HAP-1 (cell line): ENCODE data around the gene CDH13.

Experiments
- DNase-seq, 2 experiments: peaks; one replicate each; pipeline ENCODE4 v3.0.0-alpha.2; 2016 to 2020; ENCODE audit warnings: low spot score in 2 of 2
- H3K27me3 ChIP-seq: fragments of 250-450 bp; sonication (Bioruptor Pico); 2 replicates; pipeline ENCODE4 v1.5.1; 2020; ENCODE audit warnings: low read depth, mild to moderate bottlenecking, moderate library complexity
- H3K36me3 ChIP-seq: fragments of 250-450 bp; sonication (Bioruptor Pico); replicated peaks from 2 replicates; pipeline ENCODE4 v1.5.1; 2020; ENCODE audit warnings: mild to moderate bottlenecking
- H3K4me1 ChIP-seq: fragments of 250-450 bp; sonication (Bioruptor Pico); 2 replicates; pipeline ENCODE4 v1.5.1; 2020; ENCODE audit warnings: mild to moderate bottlenecking
- H3K4me3 ChIP-seq: fragments of 250-450 bp; sonication (Bioruptor Pico); 2 replicates; pipeline ENCODE4 v1.5.1; 2020; ENCODE audit warnings: mild to moderate bottlenecking, moderate library complexity
- H3K9me3 ChIP-seq: fragments of 250-450 bp; sonication (Bioruptor Pico); 2 replicates; pipeline ENCODE4 v1.5.1; 2020; ENCODE audit warnings: mild to moderate bottlenecking, moderate library complexity
- in situ Hi-C: fragments of 300-500 bp; cut with MboI; formaldehyde crosslinking; loops from 3 replicates; pipeline ENCODE4 v1.14.3; 2020; ENCODE audit warnings: low sequenced_read_pairs, inconsistent platforms, mixed read lengths

The CDH13 gene

GRCh38 chr16:82832821-82833220, 206.1 kb downstream of the CDH13 start:
- no peak overlapping the region for H3K4me3 ChIP-seq
- H3K27me3 ChIP-seq: no peaks in the 10 kb centered on the region
- no peaks in the 10 kb centered on the region for H3K36me3 ChIP-seq
- no peaks in the 10 kb centered on the region for H3K9me3 ChIP-seq
- in situ Hi-C loops: no loop called here
- DNase-seq: no peak
- no peaks in the 10 kb centered on the region for H3K4me1 ChIP-seq

GRCh38 chr16:82833378-82833993, 206.7 kb downstream of the CDH13 start:
- H3K27me3 ChIP-seq: no peaks in the 10 kb centered on the region
- no peaks in the 10 kb centered on the region for H3K9me3 ChIP-seq
- in situ Hi-C loops: no loop called here
- H3K36me3 ChIP-seq: no peaks in the 10 kb centered on the region
- no peak overlapping the region for H3K4me3 ChIP-seq
- no peaks in the 10 kb centered on the region for H3K4me1 ChIP-seq
- no peak for DNase-seq

DNA sequence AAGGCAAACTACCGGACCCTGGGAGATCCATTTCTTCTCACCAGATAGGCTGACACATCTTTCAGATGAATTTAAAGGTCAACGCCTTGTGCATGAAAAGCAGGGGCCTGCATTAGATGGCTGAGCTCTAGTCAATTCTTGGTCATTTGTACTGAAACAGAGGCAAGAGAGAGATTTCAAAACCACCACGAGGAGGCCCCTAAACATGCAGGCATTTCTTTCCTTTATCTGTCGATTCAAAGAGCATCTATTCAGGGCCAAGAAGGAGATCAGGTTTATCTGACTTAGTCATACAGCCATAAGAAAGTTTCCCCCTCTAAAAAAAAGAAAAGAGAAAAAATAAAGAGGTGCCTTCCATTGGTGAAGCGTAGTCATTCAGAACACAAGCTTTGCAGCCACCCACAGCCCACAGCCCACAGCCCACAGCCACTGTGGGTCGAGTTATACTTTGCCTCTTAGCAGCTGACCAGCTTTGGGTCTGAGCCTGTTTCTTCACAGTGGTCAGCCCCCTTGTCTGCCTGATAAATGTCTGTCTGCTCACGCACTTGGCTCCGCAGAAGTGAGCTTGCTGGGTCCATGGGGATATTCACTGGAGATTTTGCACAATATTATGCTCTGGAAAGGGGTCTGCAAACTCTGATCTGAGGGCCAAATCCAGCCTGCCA, 207.5 kb downstream of the CDH13 start:
- Histone ChIP-seq H3K4me1 (no peaks in the 10 kb centered on the region), H3K4me3 (no peak overlapping the region), H3K9me3 (no peaks in the 10 kb centered on the region), H3K36me3 (no peaks in the 10 kb centered on the region), H3K27me3 (no peaks in the 10 kb centered on the region)
- in situ Hi-C loops: no loop called here
- DNase-seq: no peak

- Histone ChIP-seq H3K9me3 (no peaks in the 10 kb centered on the region), H3K36me3 (no peaks in the 10 kb centered on the region), H3K4me3 (no peak overlapping the region), H3K4me1 (no peaks in the 10 kb centered on the region), H3K27me3 (no peaks in the 10 kb centered on the region)
- DNase-seq: no peak
- in situ Hi-C loops: no loop called here
Measured at GRCh38 chr16:82835487-82836155, 208.9 kb downstream of the CDH13 start.

DNA sequence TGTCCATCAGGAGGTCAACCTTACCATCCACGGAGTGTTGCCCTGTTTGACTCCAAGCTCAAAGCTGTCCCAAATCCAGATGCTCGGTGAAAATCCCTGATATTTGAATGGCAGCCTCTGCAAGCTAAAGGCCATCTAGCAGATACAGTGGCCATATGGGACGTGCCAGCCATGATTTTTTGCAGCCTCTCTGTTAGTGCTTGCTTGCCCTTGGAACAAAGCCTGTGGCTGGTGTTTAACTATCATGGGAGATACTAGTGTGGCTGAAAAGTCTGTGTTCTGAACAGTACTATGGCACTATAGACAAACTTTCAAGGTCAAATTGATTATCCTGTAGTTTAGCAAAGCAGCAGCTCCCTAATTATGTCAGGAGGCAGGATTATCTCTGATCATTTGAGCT, 214.3 kb downstream of the CDH13 start:
- Histone ChIP-seq H3K27me3 (no peaks in the 10 kb centered on the region), H3K9me3 (no peaks in the 10 kb centered on the region), H3K4me3 (no peak overlapping the region), H3K36me3 (no peaks in the 10 kb centered on the region), H3K4me1 (no peaks in the 10 kb centered on the region)
- in situ Hi-C loops: no loop called here
- DNase-seq: no peak

DNA sequence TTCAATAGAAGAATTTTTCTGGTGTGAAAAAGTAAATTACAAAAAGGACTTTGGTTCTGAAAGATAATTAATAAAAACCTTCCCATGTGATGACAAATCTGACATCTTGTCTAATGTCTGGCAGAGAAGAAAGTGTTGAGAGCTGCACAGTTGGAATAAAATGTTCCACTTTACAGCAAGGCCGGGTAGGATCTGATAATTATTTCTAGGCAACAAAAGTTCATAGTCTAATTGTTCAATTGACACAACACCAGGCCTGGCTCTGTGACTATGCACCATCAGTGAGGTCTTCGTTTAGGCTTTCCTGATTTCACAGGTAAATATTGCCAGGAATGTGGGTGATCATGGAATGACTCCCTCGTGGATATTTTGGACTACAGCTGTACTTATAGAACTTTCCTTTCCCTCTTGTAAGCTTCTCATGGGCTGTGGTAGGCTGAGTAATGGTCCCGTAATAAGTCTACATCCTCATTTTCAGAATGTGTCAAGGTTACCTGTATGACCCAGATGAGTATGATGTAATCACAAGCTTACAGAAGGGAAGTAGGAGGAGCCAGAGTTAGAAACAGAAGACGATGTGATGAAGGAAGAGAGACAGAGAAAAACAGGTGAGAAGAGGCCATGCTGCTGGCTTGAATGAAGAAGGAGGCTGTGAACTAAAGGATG, 217.0 kb downstream of the CDH13 start:
- in situ Hi-C loops: no loop called here

DNA sequence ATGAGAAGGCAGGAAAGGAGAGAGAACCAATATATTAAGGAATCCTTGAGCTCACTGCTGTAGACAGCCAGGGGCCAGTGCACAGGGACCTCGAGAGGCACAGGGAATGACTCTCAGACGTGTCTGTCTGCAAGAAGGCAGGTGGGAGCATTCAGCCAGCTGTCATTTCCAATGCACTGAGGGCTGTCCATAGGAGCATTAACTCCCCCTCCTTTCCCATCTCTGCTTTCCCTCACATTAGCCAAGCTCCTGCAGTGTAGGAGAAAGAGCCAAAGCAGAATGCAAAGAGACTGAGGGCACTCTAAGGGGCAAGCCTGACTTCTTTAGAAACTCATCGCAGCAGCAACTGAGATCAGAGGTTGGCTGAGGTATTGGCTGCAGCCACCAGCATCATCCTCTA, 218.3 kb downstream of the CDH13 start:
- no peak for DNase-seq
- in situ Hi-C loops: no loop called here
- Histone ChIP-seq H3K4me3 (no peak overlapping the region), H3K4me1 (no peaks in the 10 kb centered on the region), H3K9me3 (no peaks in the 10 kb centered on the region), H3K36me3 (no peaks in the 10 kb centered on the region), H3K27me3 (no peaks in the 10 kb centered on the region)

More for the DNA sequence above, 217.0 kb downstream of the CDH13 start:
- H3K9me3 ChIP-seq: no peaks in the 10 kb centered on the region
- no peaks in the 10 kb centered on the region for H3K27me3 ChIP-seq
- no peak for DNase-seq
- no peaks in the 10 kb centered on the region for H3K36me3 ChIP-seq
- no peaks in the 10 kb centered on the region for H3K4me1 ChIP-seq
- no peak overlapping the region for H3K4me3 ChIP-seq

DNA sequence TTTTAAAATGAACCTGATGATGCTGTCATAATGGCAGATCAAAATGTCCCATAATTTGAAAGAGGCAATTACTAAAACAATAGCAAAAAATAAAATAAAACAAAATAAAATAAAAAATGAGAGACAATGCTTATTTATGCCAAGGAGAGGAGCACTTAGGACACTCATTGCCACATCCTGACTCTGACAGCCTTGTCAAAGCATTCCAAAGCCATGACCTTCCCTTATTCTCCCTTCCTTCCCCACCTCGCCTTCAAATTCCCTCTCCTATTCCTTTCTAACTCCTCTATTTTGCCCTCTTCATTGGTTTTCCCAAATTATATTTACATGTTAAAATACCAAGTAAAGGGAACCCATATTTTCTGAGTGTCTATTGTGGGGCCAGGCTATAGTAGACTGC, 220.0 kb downstream of the CDH13 start:
- Histone ChIP-seq H3K4me1 (no peaks in the 10 kb centered on the region), H3K36me3 (no peaks in the 10 kb centered on the region), H3K9me3 (no peaks in the 10 kb centered on the region), H3K27me3 (no peaks in the 10 kb centered on the region), H3K4me3 (no peak overlapping the region)
- in situ Hi-C loops: no loop called here
- no peak for DNase-seq

- Histone ChIP-seq H3K36me3 (no peaks in the 10 kb centered on the region), H3K4me1 (no peaks in the 10 kb centered on the region), H3K4me3 (no peak overlapping the region), H3K27me3 (no peaks in the 10 kb centered on the region), H3K9me3 (no peaks in the 10 kb centered on the region)
- in situ Hi-C loops: no loop called here
- no peak for DNase-seq
Measured at GRCh38 chr16:82848013-82848412, 221.2 kb downstream of the CDH13 start.

DNA sequence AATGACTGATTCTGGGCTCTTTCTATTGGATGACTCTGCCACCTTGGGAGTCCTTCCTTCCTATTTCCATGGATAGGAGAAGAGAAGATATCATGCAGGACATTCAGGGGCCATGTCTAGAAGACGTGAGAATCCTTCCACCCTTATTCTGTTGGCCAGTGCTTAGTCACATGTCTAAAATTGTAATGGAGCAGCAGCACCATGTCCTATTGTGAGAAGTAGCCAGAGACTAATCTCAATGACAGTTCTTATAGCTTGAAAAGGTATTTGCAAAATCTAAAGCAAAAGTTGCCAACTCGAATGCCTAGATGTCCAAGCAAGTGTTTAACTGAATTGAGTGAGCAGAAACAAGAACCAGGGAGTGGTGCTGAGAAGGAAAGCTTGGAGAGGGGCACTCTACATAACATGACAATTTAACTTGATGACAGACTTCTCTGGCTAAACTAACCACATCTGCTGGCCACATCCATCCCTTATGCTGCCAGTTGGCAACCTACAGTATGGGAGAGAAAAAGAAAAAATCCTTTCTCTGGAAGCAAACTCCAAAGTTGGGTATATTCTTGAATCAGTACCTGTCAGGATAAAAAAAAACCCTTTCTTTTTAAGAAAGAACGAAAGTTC, 225.7 kb downstream of the CDH13 start:
- no peaks in the 10 kb centered on the region for H3K36me3 ChIP-seq
- H3K4me1 ChIP-seq: no peaks in the 10 kb centered on the region
- H3K27me3 ChIP-seq: no peaks in the 10 kb centered on the region
- no peaks in the 10 kb centered on the region for H3K9me3 ChIP-seq
- in situ Hi-C loops: no loop called here
- no peak overlapping the region for H3K4me3 ChIP-seq
- DNase-seq: no peak

DNA sequence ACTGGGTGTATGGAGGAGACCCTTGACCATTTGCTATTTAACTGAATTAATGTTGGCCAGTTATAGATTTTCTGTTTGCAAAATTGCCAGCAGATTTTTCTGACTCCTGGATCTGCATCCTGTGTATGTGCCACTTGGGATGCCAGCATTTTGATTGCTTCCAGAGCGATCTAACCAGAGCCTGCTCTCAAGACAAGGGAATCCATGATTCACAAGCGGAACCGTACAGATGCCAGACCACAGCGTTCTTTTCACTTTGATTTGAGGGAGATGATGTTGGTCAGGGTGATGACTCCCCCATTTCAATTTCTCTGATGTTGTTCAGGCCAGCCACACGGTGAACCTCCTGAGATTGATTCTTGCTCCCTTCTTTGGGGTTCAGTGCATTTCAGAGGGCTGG, 228.7 kb downstream of the CDH13 start:
- Histone ChIP-seq H3K9me3 (no peaks in the 10 kb centered on the region), H3K4me3 (no peak overlapping the region), H3K4me1 (no peaks in the 10 kb centered on the region), H3K27me3 (no peaks in the 10 kb centered on the region), H3K36me3 (no peaks in the 10 kb centered on the region)
- in situ Hi-C loops: no loop called here
- DNase-seq: no peak

DNA sequence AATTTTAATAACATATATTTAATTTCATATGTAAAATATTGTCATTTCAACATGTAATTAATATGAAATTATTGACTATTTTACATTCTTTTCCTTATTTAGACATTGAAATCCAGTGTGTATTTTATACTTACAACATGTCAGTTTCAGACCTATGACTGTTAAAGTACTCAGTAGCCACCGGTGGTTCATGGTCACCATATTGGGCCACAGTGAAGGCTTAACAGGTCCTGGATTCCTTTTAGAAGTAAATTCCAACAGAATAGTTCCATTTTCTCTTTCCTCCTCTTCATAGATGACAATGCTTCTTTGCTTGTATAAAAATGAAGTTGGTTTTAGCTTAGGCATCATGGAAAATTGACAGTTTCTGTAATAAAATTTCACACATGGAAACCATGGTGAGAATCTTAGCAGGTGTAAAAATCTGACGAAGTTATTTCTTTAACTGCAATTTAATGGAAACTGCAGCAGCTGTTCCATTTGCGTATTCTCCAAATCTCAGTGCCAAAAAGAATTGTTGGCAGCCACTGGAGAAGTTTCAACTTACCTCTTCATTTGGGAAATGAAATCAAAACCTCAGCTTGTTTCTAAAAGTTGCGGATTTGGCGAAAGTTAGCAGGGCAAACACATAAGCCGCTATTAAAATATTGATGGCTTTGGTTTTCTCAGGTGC, 231.1 kb downstream of the CDH13 start:
- no peaks in the 10 kb centered on the region for H3K27me3 ChIP-seq
- no peak overlapping the region for H3K4me3 ChIP-seq
- H3K36me3 ChIP-seq: no peaks in the 10 kb centered on the region
- no peak for DNase-seq
- no peaks in the 10 kb centered on the region for H3K9me3 ChIP-seq
- in situ Hi-C loops: no loop called here
- H3K4me1 ChIP-seq: no peaks in the 10 kb centered on the region

- H3K9me3 ChIP-seq: no peaks in the 10 kb centered on the region
- no peak for DNase-seq
- in situ Hi-C loops: no loop called here
- H3K4me3 ChIP-seq: no peak overlapping the region
- no peaks in the 10 kb centered on the region for H3K36me3 ChIP-seq
- H3K27me3 ChIP-seq: no peaks in the 10 kb centered on the region
- no peaks in the 10 kb centered on the region for H3K4me1 ChIP-seq
Measured at GRCh38 chr16:82859662-82860061, 232.9 kb downstream of the CDH13 start.
